Stimulated activated naive CD8-positive, alpha-beta T cell treated with anti-CD3 and anti-CD28 coated beads, Interleukin-15, Interleukin-2, amounts not matched to agents 100 U/mL and 50 U/mL, for 24 hours (primary cell): Measurements from ENCODE around the gene PTPRN2.

Experiments
- ATAC-seq: fragments of 150-1000 bp; cut with Tn5 transposase; one replicate; pipeline ENCODE4 v1.10.0; 2021
- DNase-seq: peaks from one replicate; pipeline ENCODE4 v3.0.0; 2021

PTPRN2 gene

GRCh38 chr7:157637216-157637949 is 950.2 kb downstream of the PTPRN2 start:
- DNase-seq (no peak), ATAC-seq (no peak)

- no peak for DNase-seq
- ATAC-seq, result no peak
These were observed 952.0 kb downstream of the PTPRN2 start for GRCh38 chr7:157635669-157636068.

- DNase-seq, result no peak
- no peak for ATAC-seq
These were observed 952.5 kb downstream of the PTPRN2 start for GRCh38 chr7:157635148-157635500.

GRCh38 chr7:157634401-157635147 is 953.0 kb downstream of the PTPRN2 start:
- no peak for DNase-seq
- ATAC-seq, result no peak

- DNase-seq (no peak), ATAC-seq (no peak)
These were observed 954.0 kb downstream of the PTPRN2 start for GRCh38 chr7:157633465-157634185.

- no peak for ATAC-seq
- no peak for DNase-seq
These were observed 957.2 kb downstream of the PTPRN2 start for GRCh38 chr7:157630301-157630853.

GRCh38 chr7:157628456-157628855 is 959.2 kb downstream of the PTPRN2 start:
- DNase-seq (no peak), ATAC-seq (no peak)

GRCh38 chr7:157627646-157628045 is 960.0 kb downstream of the PTPRN2 start:
- no peak for ATAC-seq
- no peak for DNase-seq

- ATAC-seq (no peak), DNase-seq (no peak)
These were observed 960.6 kb downstream of the PTPRN2 start for GRCh38 chr7:157627033-157627432.

- ATAC-seq, result no peak
- no peak for DNase-seq
These were observed 961.5 kb downstream of the PTPRN2 start for GRCh38 chr7:157625973-157626742.

GRCh38 chr7:157623556-157623955 is 964.1 kb downstream of the PTPRN2 start:
- DNase-seq (no peak), ATAC-seq (no peak)

GRCh38 chr7:157622408-157623205 is 965.0 kb downstream of the PTPRN2 start:
- ATAC-seq, result no peak

GRCh38 chr7:157622000-157622399 is 965.6 kb downstream of the PTPRN2 start:
- ATAC-seq, result no peak
- DNase-seq, result no peak

More at GRCh38 chr7:157622408-157623205, 965.0 kb downstream of the PTPRN2 start:
- no peak for DNase-seq

- DNase-seq, result no peak
- no peak for ATAC-seq
These were observed 966.4 kb downstream of the PTPRN2 start for GRCh38 chr7:157621131-157621681.

- ATAC-seq, result no peak
These were observed 967.0 kb downstream of the PTPRN2 start for GRCh38 chr7:157620616-157621015.

GRCh38 chr7:157619753-157620525 is 967.7 kb downstream of the PTPRN2 start:
- ATAC-seq, result no peak
- no peak for DNase-seq

More at GRCh38 chr7:157620616-157621015, 967.0 kb downstream of the PTPRN2 start:
- DNase-seq, result no peak

- DNase-seq (no peak), ATAC-seq (no peak)
These were observed 968.6 kb downstream of the PTPRN2 start for GRCh38 chr7:157618823-157619606.

GRCh38 chr7:157618091-157618726 is 969.4 kb downstream of the PTPRN2 start:
- DNase-seq (no peak), ATAC-seq (no peak)

- DNase-seq (no peak), ATAC-seq (no peak)
These were observed 970.2 kb downstream of the PTPRN2 start for GRCh38 chr7:157617401-157617800.
